HG03571 (cell line): ENCODE measurements around the gene FBXO48.

Source experiments
- ATAC-seq: cut with Tn5 transposase; IDR thresholded peaks from one replicate; pipeline ENCODE4 v1.9.1; 2021; ENCODE audit not compliant: unreplicated experiment

The FBXO48 gene

GRCh38 chr2:68414876-68415275 is 52.2 kb downstream of the FBXO48 start:
- no peak for ATAC-seq

DNA sequence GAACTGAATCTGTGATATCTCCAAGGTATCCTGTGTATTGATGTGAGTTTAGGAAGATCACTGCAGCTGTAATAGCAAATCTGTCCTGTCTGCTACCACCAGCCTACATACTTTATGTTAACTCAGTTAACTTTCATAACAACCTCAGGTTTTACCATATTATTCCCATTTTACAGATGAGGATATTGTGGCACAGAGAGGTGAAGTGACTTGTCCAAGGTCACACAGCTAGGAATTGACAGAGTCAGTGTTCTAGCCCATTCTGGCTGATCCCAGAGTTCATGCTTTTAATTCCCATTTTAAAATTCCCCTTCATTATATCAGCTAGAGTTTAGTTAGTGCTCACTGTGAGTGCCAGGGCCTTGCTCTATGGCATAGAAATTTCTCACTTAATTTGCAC is 52.6 kb downstream of the FBXO48 start:
- no peak for ATAC-seq

GRCh38 chr2:68413466-68413865 is 53.6 kb downstream of the FBXO48 start:
- ATAC-seq, result no peak

DNA sequence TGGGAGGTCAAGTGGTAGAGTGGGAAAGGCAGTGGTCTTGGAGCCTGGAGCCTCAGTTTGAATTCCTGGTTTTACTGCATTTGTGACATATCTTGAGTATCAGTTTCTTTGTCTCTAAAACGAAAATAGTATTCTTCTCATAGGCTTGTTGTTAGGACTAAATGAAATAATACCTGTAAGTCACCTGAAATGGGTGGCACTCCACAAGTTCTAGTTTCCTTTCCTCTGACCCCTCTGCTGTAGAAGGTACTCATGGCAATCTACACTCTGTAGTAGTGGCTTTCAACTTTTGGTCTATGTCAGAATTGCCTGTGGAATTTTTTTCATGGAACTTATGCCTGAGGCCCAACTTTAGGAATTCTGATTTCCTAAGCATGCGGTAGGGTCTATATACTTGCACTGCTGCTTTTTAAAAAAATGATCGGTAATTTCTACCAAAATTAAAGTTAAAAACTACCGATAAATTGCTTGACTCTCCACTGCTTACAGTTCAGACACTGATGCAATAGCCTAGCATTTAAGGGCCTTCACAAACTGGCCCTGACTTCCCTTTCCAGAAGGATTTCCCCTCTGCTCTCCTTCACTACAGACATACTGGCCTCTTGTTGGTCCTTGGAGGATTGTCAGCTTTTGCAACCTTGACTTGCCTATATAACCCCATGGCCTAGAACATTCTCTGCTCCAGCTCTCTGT is 54.8 kb downstream of the FBXO48 start:
- peak; percentile 36 for ATAC-seq

DNA sequence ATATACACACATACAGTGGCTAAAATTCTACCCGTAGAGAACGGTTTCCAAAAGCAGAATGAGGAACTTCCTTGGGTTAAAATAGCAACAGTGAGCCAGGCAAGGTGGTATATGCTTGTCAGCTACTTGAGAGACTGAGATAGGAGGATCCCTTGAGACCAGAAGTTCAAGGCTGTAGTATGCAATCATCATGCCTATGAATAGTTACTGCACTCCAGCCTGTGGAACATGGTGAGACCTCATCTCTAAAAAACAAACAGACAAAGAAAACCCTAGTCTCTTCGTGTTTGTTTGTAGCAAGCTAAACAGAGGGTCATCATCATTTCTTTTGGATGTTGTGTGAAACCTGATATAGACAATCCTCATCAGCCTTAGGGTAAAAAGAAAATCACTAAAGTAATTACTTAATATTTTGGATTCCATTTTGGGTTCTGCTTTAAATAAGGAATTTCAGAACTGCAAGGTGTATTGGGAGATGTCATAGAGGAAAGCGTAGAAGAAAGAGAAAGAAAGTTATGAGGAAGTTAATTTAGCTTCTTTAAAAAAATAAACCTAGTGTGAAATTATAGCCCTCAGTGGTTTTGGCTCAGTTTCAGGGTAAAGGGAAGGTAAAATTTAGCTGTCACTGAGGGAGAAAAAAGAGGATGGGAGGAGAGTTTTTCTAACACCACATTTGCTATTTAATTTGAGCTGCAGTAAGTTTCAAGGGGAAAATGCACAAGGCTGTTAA is 55.5 kb downstream of the FBXO48 start:
- ATAC-seq, result peak; percentile 92
